Caco-2 (cell line): ENCODE data around the gene NDUFA12. TPM values are rescaled to one million over a fixed set of nuclear protein-coding genes. Genes with fewer than 3 reads are reported as not detected.
"Not testable (repeated sequence)": the region's sequence is repeated elsewhere in the genome, so short reads cannot be mapped to it uniquely, and the experiment has no call there.

Source experiments
- BruUV-seq: library from RNA; stranded (reverse); fragments of 400-500 nt; replicated peaks from 2 replicates; lab custom pipeline; 2021; lab: Mats Ljungman, UMichigan
- CTCF ChIA-PET: fragments of 300-600 bp; sonication (Branson Sonifier 250); formaldehyde crosslinking; loops from one replicate; lab custom pipeline; 2022; ENCODE audit warnings: antibody characterized with exemption; lab: Charles Lee
- POLR2A ChIA-PET: fragments of 300-600 bp; sonication (Branson Sonifier 250); formaldehyde crosslinking; loops from one replicate; lab custom pipeline; 2022; ENCODE audit warnings: antibody characterized with exemption; lab: Charles Lee
- DNase-seq, 2 experiments: peaks; one replicate each; pipeline versions ENCODE4 v3.0.0 to v3.0.0-alpha.2; 2020 to 2022
- H3K27me3 ChIP-seq: replicated peaks from 2 replicates; pipeline ENCODE4 v1.6.0; 2011; ENCODE audit warnings: low read length; ENCODE audit not compliant: control insufficient read depth, insufficient read depth
- H3K36me3 ChIP-seq: 2 replicates; pipeline ENCODE4 v1.5.1; 2011; ENCODE audit warnings: low read length; ENCODE audit not compliant: control insufficient read depth, insufficient read depth
- H3K4me1 ChIP-seq: fragments of 250-450 bp; sonication (Bioruptor Pico); 2 replicates; pipeline ENCODE4 v1.5.1; 2020; ENCODE audit warnings: mild to moderate bottlenecking
- H3K4me3 ChIP-seq: 2 replicates; pipeline ENCODE4 v1.5.1; 2011; ENCODE audit warnings: low read depth, mild to moderate bottlenecking, control low read depth, low read length
- H3K9me3 ChIP-seq: fragments of 250-450 bp; sonication (Bioruptor Pico); 2 replicates; pipeline ENCODE4 v1.5.1; 2020; ENCODE audit warnings: mild to moderate bottlenecking, moderate library complexity
- H3K27ac Mint-ChIP-seq: one replicate; pipeline ENCODE4 v1.8.0; 2022; ENCODE audit warnings: mixed read lengths; ENCODE audit not compliant: unreplicated experiment
- H3K27me3 Mint-ChIP-seq: one replicate; pipeline ENCODE4 v1.8.0; 2022; ENCODE audit warnings: mixed read lengths; ENCODE audit not compliant: insufficient read depth, unreplicated experiment
- H3K36me3 Mint-ChIP-seq: one replicate; pipeline ENCODE4 v1.8.0; 2022; ENCODE audit warnings: mild to moderate bottlenecking, mixed read lengths; ENCODE audit not compliant: insufficient read depth, unreplicated experiment
- H3K4me1 Mint-ChIP-seq: one replicate; pipeline ENCODE4 v1.8.0; 2022; ENCODE audit warnings: low read depth, mixed read lengths; ENCODE audit not compliant: unreplicated experiment
- H3K4me3 Mint-ChIP-seq: one replicate; pipeline ENCODE4 v1.8.0; 2022; ENCODE audit warnings: mild to moderate bottlenecking, moderate library complexity, mixed read lengths; ENCODE audit not compliant: unreplicated experiment
- H3K9me3 Mint-ChIP-seq: one replicate; pipeline ENCODE4 v1.8.0; 2022; ENCODE audit warnings: mixed read lengths; ENCODE audit not compliant: unreplicated experiment
- CTCF ChIP-seq, 2 experiments: fragments of 200-600 bp in 1 of 2; IDR thresholded peaks; 1 replicate in 1 of 2; 2 replicates in 1 of 2; pipeline versions ENCODE4 v1.5.1 to v1.8.0; 2011 to 2022; ENCODE audit warnings: antibody characterized with exemption in 1 of 2, control low read depth in 1 of 2, inconsistent platforms in 1 of 2, low read depth in 1 of 2, low read length in 1 of 2, mild to moderate bottlenecking in 1 of 2, moderate library complexity in 1 of 2; ENCODE audit not compliant: insufficient read depth in 1 of 2, severe bottlenecking in 1 of 2, unreplicated experiment in 1 of 2
- intact Hi-C: fragments of 100-400 bp; cut with micrococcal nuclease; formaldehyde crosslinking; loops from one replicate; pipeline ENCODE4 v1.10.0; 2022; ENCODE audit not compliant: unreplicated experiment
- total RNA-seq: library from RNA; stranded (reverse); gene quantifications from 2 replicates; pipeline ENCODE4 v1.2.3, GENCODE V29; 2022

The NDUFA12 gene
- total RNA-seq, 1 experiment from 2014 or later = 131 TPM

DNA sequence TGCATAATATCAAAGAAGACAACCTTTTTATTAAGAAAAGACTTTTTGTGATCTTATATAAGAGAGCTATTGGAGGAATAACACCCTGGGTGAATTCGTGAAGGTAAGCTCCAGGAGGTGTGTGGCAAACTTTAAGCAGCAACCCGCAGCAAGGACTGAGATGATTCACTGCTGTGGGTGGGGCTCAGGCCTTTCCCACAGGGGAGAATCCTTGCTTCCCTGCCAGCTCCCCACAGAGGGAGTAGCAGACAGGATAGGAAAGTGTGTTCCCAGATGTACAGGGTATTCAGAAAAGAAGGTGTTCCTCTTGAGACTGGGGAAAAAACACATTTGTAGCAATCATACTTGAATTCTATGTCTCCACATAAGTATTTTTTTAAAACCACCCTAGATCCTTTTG lies 9.2 kb downstream of the NDUFA12 start:
- Mint-ChIP-seq H3K4me3 (no peak overlapping the region), H3K4me1 (no peaks in the 10 kb centered on the region), H3K9me3 (no peaks in the 10 kb centered on the region), H3K27ac (no peak overlapping the region), H3K36me3 (peaks cover 25% of the 10 kb centered on the region), H3K27me3 (no peaks in the 10 kb centered on the region)
- no peaks in the 10 kb centered on the region for H3K9me3 ChIP-seq
- no peak for TF ChIP-seq CTCF (IDR thresholded peaks at IDR 0.05; ENCODE audit: insufficient read depth in 1 of 2, low read depth in 1 of 2, low read length in 1 of 2, severe bottlenecking in 1 of 2, unreplicated experiment in 1 of 2)
- no peak for DNase-seq
- no peaks in the 10 kb centered on the region for H3K4me1 ChIP-seq
- ChIA-PET POLR2A (no interaction called here), CTCF (no interaction called here)
- H3K27me3 ChIP-seq = no peaks in the 10 kb centered on the region
- no TSS peak for BruUV-seq
- intact Hi-C loops = no loop called here
- H3K36me3 ChIP-seq = no peaks in the 10 kb centered on the region; the same call in 1 of the 2 replicates
- no peak overlapping the region for H3K4me3 ChIP-seq

DNA sequence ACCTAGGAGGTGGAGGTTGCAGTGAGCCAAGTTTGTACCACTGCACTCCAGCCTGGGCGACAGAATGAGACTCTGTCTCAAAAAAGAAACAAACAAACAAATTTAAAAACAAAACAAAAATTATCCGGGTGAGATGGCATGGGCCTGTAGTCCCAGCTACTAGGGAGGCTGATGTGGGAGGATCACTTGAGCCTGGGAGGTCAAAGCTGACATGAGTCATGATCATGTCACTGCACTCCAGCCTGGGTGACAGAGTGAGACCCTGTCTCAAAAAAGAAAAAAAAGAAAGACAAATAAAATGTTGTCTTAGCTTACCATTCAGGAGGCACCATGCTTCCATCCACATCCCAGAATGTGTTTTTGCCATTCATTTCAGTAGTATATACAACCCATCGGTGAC lies 9.6 kb downstream of the NDUFA12 start:
- H3K27me3 Mint-ChIP-seq, intact Hi-C loops, CTCF ChIA-PET, H3K4me3 ChIP-seq, H3K27me3 ChIP-seq, H3K27ac Mint-ChIP-seq, H3K4me3 Mint-ChIP-seq, H3K36me3 ChIP-seq, H3K4me1 Mint-ChIP-seq, H3K4me1 ChIP-seq, H3K9me3 ChIP-seq, BruUV-seq, DNase-seq, POLR2A ChIA-PET, H3K9me3 Mint-ChIP-seq: not testable (repeated sequence)
- peaks cover 21% of the 10 kb centered on the region for H3K36me3 Mint-ChIP-seq

GRCh38 chr12:94990222-94990621 lies 13.3 kb downstream of the NDUFA12 start:
- intact Hi-C loops = no loop called here
- H3K27me3 ChIP-seq = no peaks in the 10 kb centered on the region
- Mint-ChIP-seq H3K9me3 (no peaks in the 10 kb centered on the region), H3K27me3 (no peaks in the 10 kb centered on the region), H3K27ac (no peak overlapping the region), H3K4me1 (peaks cover 7% of the 10 kb centered on the region), H3K36me3 (peaks cover 20% of the 10 kb centered on the region), H3K4me3 (no peak overlapping the region)
- ChIA-PET POLR2A (no interaction called here), CTCF (interaction anchor here (0.6 kb wide), 1 partner anchor 1489 kb away, joined by 3 read pairs; no protein-coding TSS in a partner anchor)
- H3K4me3 ChIP-seq = no peak overlapping the region
- TF ChIP-seq CTCF (IDR thresholded peaks at IDR 0.05; ENCODE audit: insufficient read depth in 1 of 2, low read depth in 1 of 2, low read length in 1 of 2, severe bottlenecking in 1 of 2, unreplicated experiment in 1 of 2) = no peak
- no peak for DNase-seq
- no TSS peak for BruUV-seq
- no peaks in the 10 kb centered on the region for H3K9me3 ChIP-seq
- H3K4me1 ChIP-seq = no peaks in the 10 kb centered on the region
- H3K36me3 ChIP-seq = no peaks in the 10 kb centered on the region; the same call in 1 of the 2 replicates

DNA sequence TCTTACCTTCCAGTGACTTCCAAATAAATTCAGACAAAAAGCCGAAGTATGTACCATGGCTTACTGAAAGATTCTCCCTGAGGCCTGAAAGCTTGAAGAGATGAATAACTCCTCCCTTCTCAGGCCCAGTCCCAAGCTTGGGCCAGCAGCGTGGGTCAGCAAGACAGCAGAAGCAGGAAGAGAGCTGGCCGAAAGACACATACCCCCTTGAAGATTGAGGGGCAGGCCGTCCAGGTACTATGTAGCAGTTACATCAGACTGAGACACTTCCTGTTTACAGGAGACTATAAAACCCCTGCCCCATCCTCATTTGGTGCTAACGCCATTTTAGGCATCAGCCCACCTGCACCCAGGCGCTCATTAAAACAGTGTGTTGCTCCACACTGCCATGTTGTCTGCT lies 15.0 kb downstream of the NDUFA12 start:
- ChIA-PET CTCF (no interaction called here), POLR2A (no interaction called here)
- no TSS peak for BruUV-seq
- DNase-seq = no peak
- Mint-ChIP-seq H3K4me1 (peaks cover 7% of the 10 kb centered on the region), H3K4me3 (no peak overlapping the region), H3K27me3 (no peaks in the 10 kb centered on the region), H3K36me3 (peaks cover 25% of the 10 kb centered on the region), H3K27ac (no peak overlapping the region), H3K9me3 (no peaks in the 10 kb centered on the region)
- no peak overlapping the region for H3K4me3 ChIP-seq
- intact Hi-C loops = no loop called here
- no peak for TF ChIP-seq CTCF (IDR thresholded peaks at IDR 0.05; ENCODE audit: insufficient read depth in 1 of 2, low read depth in 1 of 2, low read length in 1 of 2, severe bottlenecking in 1 of 2, unreplicated experiment in 1 of 2)
- no peaks in the 10 kb centered on the region for H3K27me3 ChIP-seq
- H3K4me1 ChIP-seq = no peaks in the 10 kb centered on the region
- no peaks in the 10 kb centered on the region for H3K36me3 ChIP-seq
- H3K9me3 ChIP-seq = no peaks in the 10 kb centered on the region
